HG02840 (cell line): ENCODE results near the gene MACROH2A2.
"Not testable (repeated sequence)": the region's sequence is repeated elsewhere in the genome, so short reads cannot be mapped to it uniquely, and the experiment has no call there.

Experiments used
- ATAC-seq: cut with Tn5 transposase; IDR thresholded peaks from one replicate; pipeline ENCODE4 v1.9.1; 2021; ENCODE audit warnings: mild to moderate bottlenecking, moderate library complexity, moderate number of reproducible peaks; ENCODE audit not compliant: unreplicated experiment, low FRiP score

The MACROH2A2 gene

GRCh38 chr10:70052462-70053217 is at the start of gene MACROH2A2:
TSS of gene MACROH2A2 (plus strand) at chr10:70052846. CDS start at chr10:70075659, 22,813 bp downstream.
- ATAC-seq: no peak

- no peak for ATAC-seq
Measured at GRCh38 chr10:70007116-70007820, 45.4 kb upstream of the MACROH2A2 start.

- no peak for ATAC-seq
Measured at GRCh38 chr10:70031215-70031614, 21.4 kb upstream of the MACROH2A2 start.

- ATAC-seq: no peak
Measured at GRCh38 chr10:70032667-70033289, 19.9 kb upstream of the MACROH2A2 start.

- no peak for ATAC-seq
Measured at GRCh38 chr10:70034232-70034631, 18.4 kb upstream of the MACROH2A2 start.

GRCh38 chr10:70035531-70035930 is 17.1 kb upstream of the MACROH2A2 start:
- ATAC-seq: no peak

- no peak for ATAC-seq
Measured at GRCh38 chr10:70038923-70039322, 13.7 kb upstream of the MACROH2A2 start.

- ATAC-seq: no peak
Measured at GRCh38 chr10:70041016-70041415, 11.6 kb upstream of the MACROH2A2 start.

- ATAC-seq: not testable (repeated sequence)
Measured at GRCh38 chr10:70041739-70042138, 10.9 kb upstream of the MACROH2A2 start.

GRCh38 chr10:70047066-70047465 is 5.6 kb upstream of the MACROH2A2 start:
- ATAC-seq: not testable (repeated sequence)

GRCh38 chr10:70048030-70048723 is 4.5 kb upstream of the MACROH2A2 start:
- ATAC-seq: no peak

- ATAC-seq: no peak
Measured at GRCh38 chr10:70051848-70052247, 798 bp upstream of the MACROH2A2 start.

- ATAC-seq: no peak
Measured at GRCh38 chr10:70053218-70053840, 683 bp downstream of the MACROH2A2 start.

GRCh38 chr10:70053841-70054288 is 1.2 kb downstream of the MACROH2A2 start:
- ATAC-seq: no peak

GRCh38 chr10:70054902-70055301 is 2.3 kb downstream of the MACROH2A2 start:
- ATAC-seq: no peak

- no peak for ATAC-seq
Measured at GRCh38 chr10:70055550-70055949, 2.9 kb downstream of the MACROH2A2 start.

GRCh38 chr10:70057306-70057705 is 4.7 kb downstream of the MACROH2A2 start:
- no peak for ATAC-seq

- ATAC-seq: no peak
Measured at GRCh38 chr10:70060389-70060788, 7.7 kb downstream of the MACROH2A2 start.

GRCh38 chr10:70063418-70064098 is 10.9 kb downstream of the MACROH2A2 start:
- no peak for ATAC-seq

- ATAC-seq: no peak
Measured at GRCh38 chr10:70064486-70064885, 11.8 kb downstream of the MACROH2A2 start.
